ENCODE measurements around the gene DENND4B.

Gene DENND4B

DNA sequence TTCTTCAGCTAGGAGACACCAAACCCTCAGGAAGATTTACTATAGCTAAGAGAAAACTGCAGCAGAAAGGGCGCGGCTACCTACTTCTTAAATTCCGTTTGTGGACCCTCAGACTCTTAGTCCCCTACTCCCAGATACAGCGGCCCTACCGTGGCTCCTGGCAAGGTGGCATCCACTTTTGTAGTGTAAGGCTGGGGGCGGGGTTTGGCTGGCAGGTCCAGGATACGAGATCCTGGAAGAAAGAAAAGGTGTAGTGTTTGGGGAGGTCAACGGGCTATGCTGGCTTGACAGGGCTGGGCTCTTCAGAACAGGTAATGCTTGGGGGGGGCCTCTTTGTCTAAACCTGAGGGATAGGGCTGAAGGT is 21.5 kb upstream of the DENND4B start:
- DNase-seq, result no peak

DNA sequence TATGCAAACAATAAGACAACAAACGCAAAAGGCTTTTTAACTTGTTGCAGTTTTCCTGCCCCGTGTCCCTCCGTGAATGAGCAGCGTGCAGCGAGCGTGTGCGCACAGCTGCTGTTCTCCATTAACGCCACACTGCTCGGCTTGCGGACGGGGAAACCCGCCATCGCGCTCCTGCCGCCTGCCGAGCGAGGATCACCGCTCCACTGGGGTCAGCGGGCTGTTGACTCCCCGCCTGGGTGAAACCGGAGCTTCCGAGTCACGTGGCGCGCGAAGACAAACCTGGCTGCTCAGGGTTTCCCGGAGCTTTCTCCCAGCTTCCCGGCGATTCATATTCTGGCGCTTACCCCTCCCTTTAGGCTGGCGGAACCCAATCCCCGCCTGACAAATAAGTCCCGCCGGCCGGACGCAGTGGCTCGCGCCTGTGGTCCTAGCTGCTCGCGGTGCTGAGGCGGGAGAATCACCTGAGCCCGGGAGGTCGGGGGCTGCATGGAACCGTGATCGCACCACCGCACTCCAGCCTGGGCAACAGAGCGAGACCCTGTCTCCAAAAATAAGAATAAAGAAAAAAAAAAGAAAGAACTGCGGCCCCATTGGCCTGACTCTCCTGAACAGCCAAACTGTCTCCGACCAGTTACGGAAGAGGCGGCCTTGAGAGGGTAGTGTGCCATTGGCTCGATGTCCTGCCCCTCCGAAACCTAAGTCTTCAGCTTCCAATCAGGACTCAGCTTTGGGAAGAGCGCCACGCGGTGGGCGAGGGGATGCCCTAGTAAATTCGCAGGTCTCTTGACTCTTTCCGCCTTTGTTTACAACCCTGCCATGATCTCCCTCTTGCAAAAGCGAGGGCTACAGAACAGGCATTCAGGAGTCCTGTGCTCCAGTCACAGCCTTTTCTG is 20.8 kb upstream of the DENND4B start, which contains the start of gene CREB3L4:
Gene CREB3L4 (plus strand): TSS at position 796 of the 893 bp plus-strand sequence. CDS start 624 bp downstream, outside the sequence.
- DNase-seq, result peak; percentile 94

DNA sequence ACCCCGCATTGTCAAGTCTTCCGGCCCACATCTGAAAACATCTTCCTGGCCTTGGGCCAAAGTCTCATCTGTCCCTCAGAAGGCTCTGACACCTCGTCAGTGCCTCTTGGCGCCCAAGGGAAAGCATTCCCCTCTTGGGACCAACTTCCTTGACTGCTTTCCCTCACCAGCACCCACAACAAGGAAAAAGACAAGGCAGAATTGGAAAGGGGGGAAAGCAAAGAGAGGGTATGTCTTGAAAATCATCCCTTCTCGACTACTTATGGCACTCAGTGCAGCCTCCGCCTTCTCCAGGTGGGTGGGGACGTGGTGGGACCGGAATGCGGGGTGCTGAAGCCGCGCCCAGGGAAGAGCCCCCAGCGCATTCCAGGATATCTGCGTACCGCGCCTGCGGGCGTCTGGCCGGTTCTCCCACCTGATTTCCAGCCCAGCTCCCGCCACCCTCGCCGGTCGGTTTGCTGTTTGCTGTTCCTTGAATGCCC is 17.4 kb upstream of the DENND4B start:
- DNase-seq, result no peak

DNA sequence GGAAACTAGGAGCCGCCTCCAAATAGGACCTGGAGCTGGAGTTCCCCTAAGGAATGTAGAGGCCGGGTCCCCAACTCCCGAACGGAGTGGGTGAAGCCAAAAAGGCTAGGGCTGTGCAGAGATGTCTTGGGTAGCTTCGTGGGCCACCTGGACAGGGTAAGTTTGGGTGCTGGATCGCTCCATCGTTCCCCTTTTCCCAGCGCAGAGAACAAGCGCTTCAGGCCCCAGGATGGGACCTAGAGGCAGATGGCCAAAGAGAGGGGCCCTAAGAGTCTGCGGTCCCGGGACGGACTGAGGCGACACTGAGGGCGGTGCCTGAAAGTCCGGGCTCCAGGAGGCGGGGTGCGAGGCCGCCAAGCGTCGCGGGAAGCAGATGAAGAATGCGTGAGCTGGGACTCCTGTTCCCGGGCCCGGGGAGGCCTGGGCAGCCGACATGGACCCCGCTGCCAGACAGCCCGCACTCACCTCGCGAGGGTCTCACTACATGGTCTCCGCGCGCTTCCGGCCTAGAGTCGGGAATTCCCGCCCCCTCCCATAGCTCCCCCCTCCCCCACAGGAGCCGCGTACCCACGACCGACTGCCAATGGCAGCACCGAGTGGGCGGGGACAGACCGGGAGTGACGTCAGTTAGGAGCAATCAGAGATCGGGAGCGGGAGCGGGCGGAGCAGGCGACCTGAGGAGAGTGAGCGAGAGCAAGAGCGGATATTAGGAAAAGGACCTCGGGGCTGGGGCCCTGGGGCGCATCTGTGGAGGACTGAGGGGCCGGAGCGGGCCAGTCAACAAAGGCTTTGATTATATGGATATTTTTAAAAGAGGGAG is 16.7 kb upstream of the DENND4B start, which contains the start of gene SLC39A1:
Gene SLC39A1 (minus strand): TSS at position 508 of the 820 bp plus-strand sequence. CDS start 822 bp downstream, outside the sequence.
- DNase-seq, result peak; percentile 90

DNA sequence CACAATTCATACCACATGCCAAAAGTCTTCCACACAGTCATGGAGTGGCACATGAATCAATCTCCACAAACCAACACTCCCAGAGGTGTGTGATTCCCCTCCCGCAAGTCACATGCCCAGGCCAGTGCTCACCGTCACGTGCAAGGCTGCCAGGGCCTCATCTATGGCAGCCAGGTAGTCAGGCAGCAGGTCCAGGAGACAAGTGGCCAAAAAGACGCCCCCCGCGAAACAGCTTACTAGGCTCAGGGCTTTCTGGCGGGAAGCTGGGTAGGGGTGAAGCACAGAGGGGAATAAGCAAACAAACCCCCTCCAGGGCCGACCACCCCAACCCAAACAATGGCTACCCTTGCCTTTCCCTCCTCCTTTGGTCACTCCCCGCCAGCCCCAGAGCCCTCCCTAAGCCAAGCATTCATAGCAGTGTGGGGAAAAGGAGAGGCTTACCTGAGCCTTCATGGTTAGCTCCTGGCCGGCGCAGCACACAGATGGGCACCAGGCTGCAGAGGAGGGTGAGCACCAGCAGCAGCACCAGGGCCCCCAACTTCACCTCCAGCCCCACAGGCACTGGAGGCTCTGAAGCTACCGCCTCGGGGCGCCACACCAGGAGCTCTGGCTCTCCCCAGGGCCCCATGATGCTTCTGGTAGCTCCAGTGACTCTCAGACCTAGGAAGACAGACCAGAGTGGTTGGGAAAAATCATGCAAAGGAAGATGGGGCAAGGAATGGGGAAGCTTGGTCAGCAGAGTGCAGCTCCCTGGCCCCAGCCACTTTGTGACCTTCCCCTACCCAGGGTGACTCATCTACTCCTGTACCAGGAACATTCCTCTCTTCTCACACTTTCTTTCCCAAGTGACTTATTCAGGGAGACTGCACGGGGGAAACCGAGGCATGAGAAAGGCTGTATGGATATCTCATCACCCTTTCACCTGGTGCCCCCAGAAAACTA is 15.8 kb upstream of the DENND4B start:
- no peak for DNase-seq

DNA sequence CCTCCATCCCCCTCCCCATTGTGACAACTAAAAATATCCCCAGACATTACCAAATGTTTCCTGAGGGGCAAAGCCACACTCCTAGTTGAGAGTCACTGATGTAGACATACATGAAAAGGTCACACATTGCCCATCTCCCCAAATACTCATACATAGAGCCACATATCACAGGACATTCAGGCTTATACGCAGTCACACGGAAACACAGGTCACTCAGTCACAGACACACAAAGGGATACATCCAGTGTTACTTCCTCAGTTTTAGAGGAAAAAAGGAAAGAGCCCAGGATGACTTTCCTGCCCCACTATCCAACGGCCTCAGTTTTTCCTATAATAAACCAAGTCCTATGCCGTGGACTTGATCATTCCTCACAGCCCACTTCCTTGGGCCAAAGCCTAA is 14.9 kb upstream of the DENND4B start:
- no peak for DNase-seq

DNA sequence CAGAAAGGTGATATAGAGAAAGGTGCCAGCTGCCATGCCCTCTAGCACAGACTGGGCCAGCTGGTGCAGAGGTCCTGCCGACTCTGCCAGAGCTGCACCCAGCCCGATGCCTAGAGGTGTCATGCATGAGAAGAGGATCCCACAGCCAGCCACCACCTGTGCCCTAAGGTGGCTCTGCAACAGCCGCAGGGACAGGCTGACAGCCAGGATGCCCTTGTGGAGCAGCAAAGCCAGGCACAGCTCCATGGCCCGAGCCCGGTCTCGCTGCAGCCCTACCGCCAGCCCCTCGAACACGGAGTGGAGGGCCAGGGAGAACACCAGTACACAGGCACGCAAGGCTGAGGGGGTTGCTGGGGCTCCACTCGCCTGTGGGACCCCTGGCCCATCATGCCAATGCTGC is 13.7 kb upstream of the DENND4B start:
- DNase-seq, result no peak

DNA sequence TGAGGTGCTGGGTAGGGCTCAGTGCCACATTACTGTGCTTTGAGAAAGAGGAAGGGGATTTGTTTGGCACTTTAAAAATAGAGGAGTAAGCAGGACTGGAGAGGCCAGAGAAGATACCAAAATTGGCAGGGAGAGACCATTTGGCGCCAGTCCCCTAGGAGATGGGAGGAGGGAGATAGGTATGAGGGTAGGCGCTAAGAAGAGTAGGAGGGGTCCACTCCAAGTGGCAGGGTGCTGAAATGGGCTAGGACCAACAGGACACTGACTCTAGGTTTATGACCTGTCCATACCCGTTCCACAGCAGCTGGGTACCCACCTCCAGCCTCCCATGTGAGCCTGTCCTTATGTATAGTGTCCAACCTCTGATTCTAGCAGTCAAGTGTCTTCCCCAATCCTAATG is 12.9 kb upstream of the DENND4B start:
- DNase-seq, result no peak

DNA sequence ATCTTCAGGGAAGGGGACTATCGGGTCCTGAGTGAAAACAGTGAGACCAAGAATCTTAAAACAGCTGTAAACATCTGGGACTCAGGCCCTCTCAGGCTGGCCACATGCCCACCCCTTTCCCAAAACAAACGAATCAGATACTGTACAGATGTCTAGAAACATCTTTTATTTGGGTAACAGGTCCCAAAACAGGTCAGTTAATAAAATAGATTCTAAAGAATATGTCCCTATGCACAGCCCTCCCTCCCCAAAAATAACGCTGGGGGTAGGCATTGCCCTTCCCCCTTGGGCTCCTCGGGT is 12.4 kb upstream of the DENND4B start:
- no peak for DNase-seq

DNA sequence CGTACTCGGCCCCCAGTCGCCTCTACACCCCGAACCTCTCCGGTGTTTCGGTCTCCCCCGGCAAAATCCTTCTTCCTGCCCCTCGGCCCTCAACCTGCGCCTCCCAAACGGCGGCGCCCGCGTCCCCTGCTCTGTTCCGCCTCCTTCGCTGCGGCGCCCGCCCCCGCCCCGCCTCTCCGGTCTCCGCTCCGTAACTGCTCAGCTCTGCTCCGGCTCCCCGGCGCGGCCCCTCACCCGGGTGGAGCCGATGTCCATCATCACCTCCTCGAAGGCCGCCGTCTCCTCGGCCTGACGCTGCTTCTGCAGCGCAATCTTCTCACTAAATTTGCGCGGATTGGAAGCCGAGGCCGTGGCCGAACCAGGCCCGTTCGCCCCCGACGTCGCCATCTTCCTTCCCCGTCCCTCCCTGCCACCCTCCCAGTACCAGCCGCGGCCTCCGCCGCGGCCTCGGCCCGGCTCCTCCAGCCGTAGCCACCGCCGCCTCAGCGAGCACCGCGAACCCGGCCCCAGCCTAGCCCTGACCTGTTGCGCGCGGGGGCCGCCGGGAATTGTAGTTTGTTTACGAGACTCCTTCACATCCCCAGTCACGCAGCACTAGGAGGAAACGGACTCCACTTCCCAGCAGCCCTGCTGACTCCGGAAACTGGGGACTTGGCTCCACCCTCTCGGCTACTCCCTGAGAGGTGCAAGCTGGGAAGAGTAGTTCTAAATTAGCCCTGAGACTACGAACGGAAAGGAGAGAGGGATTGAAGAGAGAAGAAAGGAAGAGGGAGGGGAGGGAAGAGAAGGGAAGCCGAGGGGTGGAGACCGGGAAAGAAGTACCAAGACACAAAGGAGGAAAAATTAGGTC is 11.8 kb upstream of the DENND4B start, which contains the start of gene CRTC2:
Gene CRTC2 (minus strand): TSS at position 502 of the 850 bp plus-strand sequence. CDS start 115 bp downstream, at position 387.
- DNase-seq, result peak; percentile 93

DNA sequence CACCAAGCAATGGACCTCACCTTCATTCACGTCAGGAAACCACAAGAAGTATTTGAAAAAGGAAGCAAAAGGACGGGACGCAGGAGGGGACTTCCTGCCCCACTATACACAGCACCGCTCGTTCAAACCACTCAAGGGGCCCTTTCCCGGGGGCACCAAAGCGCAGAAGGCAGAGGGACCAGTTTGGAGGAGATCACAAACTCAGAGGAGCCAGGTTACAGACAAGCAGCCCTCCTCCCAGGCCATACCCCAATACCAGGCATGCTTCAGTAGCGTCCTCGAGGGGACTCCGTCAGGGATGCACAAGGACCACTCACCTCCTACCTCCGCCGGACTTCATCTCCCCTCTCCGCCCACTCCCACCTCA is 11.2 kb upstream of the DENND4B start:
- DNase-seq, result no peak

DNA sequence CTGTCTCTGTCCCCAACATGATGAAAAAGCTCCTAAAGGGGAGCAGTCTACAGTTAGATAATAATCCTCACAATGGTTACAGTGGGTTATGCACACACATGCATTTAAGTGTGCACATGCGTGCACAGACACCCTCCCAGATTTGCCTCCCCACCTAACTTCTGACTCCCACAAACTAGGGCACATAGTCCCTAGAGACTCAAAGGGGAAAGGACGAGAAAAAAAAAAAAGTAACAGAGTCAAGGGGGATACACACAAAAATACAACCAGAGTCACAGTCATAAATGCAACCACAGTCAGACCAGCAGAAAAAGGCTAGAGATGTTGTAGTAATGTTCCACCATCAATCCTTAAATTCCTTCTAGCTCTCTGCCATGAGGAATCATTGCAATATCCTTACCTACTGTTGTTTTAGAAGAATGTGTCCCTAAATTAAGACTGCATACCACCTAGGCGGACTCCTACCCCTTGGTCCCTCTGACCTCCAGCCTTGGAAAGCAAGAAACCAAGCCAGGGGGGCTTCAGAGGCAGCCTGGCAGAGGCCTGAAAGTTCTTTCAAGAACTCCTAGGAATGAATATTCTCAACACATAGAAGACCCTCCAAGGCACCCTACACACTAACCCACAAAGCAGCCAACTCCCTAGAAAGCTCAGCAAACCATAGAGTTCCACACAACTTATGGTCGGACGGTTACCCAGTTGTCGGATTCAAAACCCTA is 10.6 kb upstream of the DENND4B start:
- no peak for DNase-seq

DNA sequence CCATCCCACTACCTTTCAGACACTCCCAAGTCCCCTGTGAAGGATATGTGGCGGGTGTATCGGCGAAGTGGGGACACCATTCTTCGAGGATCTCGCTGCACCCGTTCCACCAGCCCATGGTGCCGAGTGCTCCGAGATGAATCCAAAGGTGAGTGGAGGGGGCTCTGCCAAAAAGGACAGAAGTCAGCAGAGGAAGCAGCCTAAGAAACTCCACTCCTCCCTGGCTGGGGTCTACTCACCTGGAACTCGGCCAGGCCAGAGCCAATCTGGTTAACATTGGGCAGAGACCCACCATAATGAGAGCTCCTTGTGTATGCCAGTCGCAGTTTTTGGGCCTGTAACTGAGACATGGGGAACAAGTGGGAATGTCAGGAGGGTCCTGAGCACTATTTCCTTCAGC is 8.3 kb upstream of the DENND4B start:
- no peak for DNase-seq

DNA sequence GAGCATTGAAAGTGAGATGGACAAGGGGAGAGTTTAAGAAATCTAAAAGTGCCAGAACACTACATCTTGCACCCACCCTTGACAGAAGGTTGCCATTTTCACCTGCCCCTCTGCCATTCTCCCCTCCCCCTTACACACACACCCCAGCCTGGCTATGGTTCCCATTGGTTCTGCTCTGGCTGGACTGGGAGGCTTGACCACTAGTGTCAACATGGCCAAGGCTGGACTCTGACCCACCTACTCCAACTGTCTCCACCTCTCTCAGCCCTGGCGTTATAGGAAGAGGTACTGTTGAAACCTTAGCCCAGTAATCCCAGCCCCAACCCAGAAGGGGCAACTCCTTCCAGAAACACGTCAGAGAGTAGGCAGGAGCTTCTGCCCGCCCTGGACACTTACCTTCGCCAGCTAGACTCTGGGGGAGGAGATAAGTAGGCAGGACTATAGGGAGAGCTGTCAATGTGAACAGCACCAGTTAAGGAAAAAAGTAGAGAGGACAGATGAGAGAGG is 7.4 kb upstream of the DENND4B start:
- no peak for DNase-seq

DNA sequence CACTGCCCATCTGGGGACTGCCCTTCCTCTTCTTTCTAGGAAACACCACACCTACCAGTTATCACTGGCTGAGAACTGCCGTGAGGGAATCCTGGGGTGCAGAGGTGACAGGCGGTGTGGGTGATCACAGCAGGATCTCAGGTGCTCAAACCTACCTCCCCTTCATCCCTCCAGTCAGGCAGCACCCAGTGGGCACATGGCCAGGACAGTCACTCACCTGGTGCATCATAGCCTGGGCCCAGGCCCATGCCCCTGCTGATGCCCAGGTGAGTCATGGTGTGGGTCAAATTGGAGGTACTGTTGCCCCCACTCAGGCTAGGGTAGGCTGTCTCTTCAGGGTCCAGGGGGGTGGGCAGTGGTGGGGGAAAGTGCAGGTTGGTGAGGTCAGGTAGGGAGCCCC is 5.3 kb upstream of the DENND4B start:
- no peak for DNase-seq

DNA sequence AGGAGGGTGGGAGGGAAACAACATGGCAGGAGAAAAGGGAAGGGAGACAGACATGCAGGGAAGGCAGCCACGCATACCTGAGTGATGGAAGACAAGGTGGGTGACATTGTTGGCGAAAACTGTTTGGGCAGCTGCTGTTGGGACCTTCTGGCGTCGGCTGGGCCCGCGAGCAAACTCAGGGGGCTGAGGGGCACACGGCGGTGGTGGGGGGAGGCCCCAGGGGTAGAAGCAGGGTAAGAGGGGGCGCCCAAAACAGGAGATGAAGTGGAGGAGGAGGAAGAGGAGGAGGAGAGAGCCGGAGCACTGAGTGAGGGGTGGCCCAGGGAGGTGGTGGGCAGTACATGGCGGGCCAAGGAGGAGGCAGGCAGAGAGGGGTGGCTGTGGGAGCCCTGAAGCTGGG is 4.7 kb upstream of the DENND4B start:
- no peak for DNase-seq

DNA sequence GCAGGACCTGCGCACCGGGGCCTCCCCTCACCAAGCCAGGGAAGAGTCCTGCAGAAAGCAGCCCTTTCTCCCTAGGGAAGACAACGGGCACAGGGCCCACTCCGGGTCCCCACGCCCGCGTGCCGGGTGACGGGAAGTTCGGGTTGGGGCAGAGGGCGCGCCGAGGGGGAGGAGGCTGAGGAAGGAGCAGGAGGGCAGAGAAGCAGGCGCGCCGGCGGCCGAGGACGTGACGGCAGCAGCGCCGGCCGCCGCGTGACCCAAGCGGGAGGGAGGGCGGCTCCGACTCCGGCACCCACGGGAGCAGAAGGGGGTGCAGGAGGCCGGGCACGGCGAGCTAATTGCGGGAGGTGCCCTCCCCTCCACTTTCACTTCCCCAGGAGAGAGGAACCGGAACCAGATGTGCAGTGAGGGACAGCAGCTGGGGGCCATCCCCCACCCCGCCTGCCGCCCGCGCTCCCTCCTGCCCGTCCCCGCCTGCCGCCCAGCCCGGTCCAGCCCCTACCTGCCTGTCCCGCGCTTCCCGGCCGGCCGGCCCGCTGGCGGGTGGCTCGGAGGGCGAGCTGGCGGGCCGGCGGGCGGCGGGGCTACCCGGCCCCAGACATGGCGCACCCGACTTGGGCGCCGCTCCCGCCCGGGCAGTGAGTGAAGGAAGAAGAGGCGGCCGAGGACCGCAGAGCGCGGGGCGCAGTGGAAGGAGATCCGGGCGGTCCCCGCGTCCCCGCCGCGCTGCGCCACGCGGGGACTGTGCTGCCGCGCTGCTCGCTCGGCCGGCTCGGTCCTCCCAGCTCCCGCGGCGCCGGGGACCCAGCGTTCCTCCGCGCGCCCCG is 510 bp downstream of the DENND4B start:
- peak; percentile 82 for DNase-seq

DNA sequence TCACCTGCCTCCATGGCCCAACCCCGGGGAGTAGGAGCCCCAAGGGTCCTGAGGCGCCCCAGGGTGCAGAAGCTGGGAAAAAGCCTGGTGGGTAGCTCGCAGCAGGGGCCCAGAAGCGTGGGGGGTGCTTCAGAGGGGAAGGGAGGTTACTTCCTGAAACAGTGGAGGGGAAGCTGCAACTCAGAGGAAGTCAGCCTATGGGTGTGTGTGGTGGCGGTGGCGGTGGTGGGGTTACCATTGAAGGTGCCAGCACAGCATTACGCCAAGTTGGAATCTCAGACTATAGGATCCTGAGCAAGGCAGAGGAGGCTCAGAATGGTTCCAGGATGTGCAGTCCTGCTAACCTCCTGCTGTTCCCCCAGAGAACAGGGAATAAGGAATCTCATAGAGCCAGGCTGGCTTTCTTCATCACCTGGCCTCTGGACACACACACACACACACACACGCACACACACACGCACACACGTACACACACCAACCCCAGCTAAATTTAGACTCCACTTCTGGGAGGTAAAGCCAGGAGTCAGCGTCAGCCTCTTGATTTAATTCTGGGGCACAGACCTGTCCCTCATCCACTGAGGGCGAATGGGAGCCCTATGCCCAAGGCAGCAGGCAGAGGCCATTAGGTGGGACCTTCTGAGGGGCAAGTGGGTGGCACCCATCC is 1.3 kb downstream of the DENND4B start:
- peak; percentile 76 for DNase-seq

DNA sequence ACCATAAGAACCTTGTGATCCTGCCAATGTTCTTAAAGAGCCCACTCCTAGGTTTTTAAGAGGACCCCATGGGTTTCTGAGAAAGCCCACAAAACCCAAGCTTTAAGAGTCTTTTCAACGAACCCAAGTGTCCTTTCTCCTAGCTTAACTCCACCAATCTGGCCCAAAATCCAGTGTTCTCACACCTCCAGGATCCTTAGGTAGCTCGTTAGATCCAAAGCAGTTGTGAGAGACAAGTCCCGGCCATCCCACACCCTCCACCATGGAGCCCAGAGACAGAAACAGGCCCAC is 1.7 kb downstream of the DENND4B start:
- DNase-seq, result no peak

Measured in GDM1 (cell line).